IPS-20b (cell line): ENCODE measurements around the gene FRS3.

ENCODE experiments used
- H3K27ac ChIP-seq: one replicate; pipeline ENCODE4 v1.5.1; 2013; ENCODE audit warnings: low read length
- H3K27me3 ChIP-seq: 2 replicates; pipeline ENCODE4 v1.6.1; 2013; ENCODE audit warnings: mild to moderate bottlenecking, low read length, inconsistent platforms; ENCODE audit not compliant: insufficient read depth
- H3K36me3 ChIP-seq: 2 replicates; pipeline ENCODE4 v1.6.1; 2013; ENCODE audit warnings: low read depth, mild to moderate bottlenecking, inconsistent platforms, low read length, moderate library complexity; ENCODE audit not compliant: insufficient read depth
- H3K4me1 ChIP-seq: 2 replicates; pipeline ENCODE4 v1.6.1; 2013; ENCODE audit warnings: mild to moderate bottlenecking, control low read depth, inconsistent platforms, low read length, moderate library complexity; ENCODE audit not compliant: insufficient read depth
- H3K4me3 ChIP-seq: 2 replicates; pipeline ENCODE4 v1.5.1; 2013; ENCODE audit warnings: mild to moderate bottlenecking, low read length, inconsistent platforms
- H3K9ac ChIP-seq: 2 replicates; pipeline ENCODE4 v1.6.1; 2013; ENCODE audit warnings: low read depth, mild to moderate bottlenecking, inconsistent platforms, low read length, moderate library complexity
- H3K9me3 ChIP-seq: 2 replicates; pipeline ENCODE4 v1.6.1; 2013; ENCODE audit warnings: mild to moderate bottlenecking, low read depth, low read length, inconsistent platforms; ENCODE audit not compliant: insufficient read depth

The FRS3 gene

DNA sequence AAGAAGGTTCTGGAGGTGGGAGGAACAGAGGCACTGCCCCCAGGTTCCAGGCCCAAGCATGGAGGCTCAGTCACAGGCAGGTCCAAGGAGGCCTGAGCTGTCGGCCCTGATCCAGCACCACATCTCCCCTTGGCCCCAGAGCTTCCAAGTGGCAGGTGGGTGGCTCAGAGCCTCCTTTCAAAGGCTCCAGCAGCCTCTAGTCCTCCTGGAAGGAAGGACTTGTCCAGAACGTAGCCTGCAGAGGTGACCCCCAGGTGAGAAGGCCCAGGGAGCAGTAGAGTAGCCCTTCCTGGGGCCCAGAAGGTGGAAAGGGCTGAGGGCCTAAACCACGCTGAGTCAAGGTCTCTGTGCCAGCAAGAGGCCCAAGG, 52.0 kb downstream of the FRS3 start:
- no peaks in the 10 kb centered on the region for H3K9me3 ChIP-seq
- H3K27me3 ChIP-seq, result peaks cover 11% of the 10 kb centered on the region
- H3K36me3 ChIP-seq, result no peaks in the 10 kb centered on the region
- H3K4me1 ChIP-seq, result peaks cover 18% of the 10 kb centered on the region
- H3K4me3 ChIP-seq, result no peak overlapping the region
- no peak overlapping the region for H3K27ac ChIP-seq
- no peak overlapping the region for H3K9ac ChIP-seq

- peaks cover 4% of the 10 kb centered on the region; the same call in 1 of the 2 replicates for H3K27me3 ChIP-seq
- H3K27ac ChIP-seq, result no peak overlapping the region
- no peak overlapping the region for H3K4me3 ChIP-seq
- H3K36me3 ChIP-seq, result no peaks in the 10 kb centered on the region
- H3K9me3 ChIP-seq, result no peaks in the 10 kb centered on the region
- H3K9ac ChIP-seq, result no peak overlapping the region
- H3K4me1 ChIP-seq, result peaks cover 14% of the 10 kb centered on the region
Measured at GRCh38 chr6:41726876-41727275, 52.8 kb downstream of the FRS3 start.

GRCh38 chr6:41724586-41725501, 54.9 kb downstream of the FRS3 start:
- H3K9ac ChIP-seq, result no peak overlapping the region
- H3K4me3 ChIP-seq, result no peak overlapping the region
- peaks cover 5% of the 10 kb centered on the region for H3K4me1 ChIP-seq
- H3K27ac ChIP-seq, result no peak overlapping the region
- H3K36me3 ChIP-seq, result no peaks in the 10 kb centered on the region
- no peaks in the 10 kb centered on the region for H3K9me3 ChIP-seq
- no peaks in the 10 kb centered on the region for H3K27me3 ChIP-seq

GRCh38 chr6:41724228-41724580, 55.5 kb downstream of the FRS3 start:
- H3K27ac ChIP-seq, result no peak overlapping the region
- no peaks in the 10 kb centered on the region; the same call in 1 of the 2 replicates for H3K4me1 ChIP-seq

DNA sequence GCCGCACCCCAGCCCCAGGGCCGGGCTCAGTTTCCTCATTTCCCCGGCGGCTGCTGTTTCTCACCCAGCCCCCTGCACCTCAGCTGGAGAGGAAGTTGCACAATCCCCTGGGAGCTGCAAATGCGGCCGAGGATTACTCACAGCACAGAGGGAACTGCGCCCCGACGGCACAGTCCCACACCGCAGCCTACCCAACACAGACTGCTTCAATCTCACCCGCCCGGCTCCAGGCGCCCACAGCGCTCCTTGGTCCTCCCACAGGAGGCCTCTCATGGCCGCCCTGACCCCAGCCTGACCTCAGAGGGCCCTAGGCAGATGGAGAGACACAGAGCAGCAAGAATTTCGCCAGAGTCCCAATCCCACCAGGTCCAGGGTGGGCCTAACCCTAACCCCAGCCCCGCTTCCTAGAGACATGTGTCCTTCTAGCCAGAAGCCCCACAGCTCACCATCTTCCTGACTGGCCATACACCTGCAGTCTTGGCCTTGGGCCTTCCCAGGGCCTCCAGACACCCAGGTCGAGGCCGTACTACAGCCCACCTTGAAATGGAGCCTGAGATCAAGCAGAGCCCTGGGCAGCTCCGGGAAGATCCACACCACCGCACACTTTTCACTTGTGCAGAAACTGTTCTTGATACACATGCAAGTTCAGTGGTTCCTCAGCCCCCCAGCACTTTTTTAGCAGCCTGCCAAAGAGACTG, 56.0 kb downstream of the FRS3 start:
- no peaks in the 10 kb centered on the region; the same call in 1 of the 2 replicates for H3K4me1 ChIP-seq
- H3K9me3 ChIP-seq, result no peaks in the 10 kb centered on the region
- no peak overlapping the region for H3K9ac ChIP-seq
- no peak overlapping the region for H3K4me3 ChIP-seq
- H3K36me3 ChIP-seq, result no peaks in the 10 kb centered on the region
- no peak overlapping the region for H3K27ac ChIP-seq
- no peaks in the 10 kb centered on the region for H3K27me3 ChIP-seq

More at GRCh38 chr6:41724228-41724580, 55.5 kb downstream of the FRS3 start:
- Histone ChIP-seq H3K9ac (no peak overlapping the region), H3K36me3 (no peaks in the 10 kb centered on the region), H3K9me3 (no peaks in the 10 kb centered on the region), H3K27me3 (no peaks in the 10 kb centered on the region), H3K4me3 (no peak overlapping the region)

- Histone ChIP-seq H3K9ac (no peak overlapping the region), H3K9me3 (no peaks in the 10 kb centered on the region), H3K4me3 (no peak overlapping the region), H3K36me3 (no peaks in the 10 kb centered on the region), H3K27ac (no peak overlapping the region), H3K27me3 (no peaks in the 10 kb centered on the region), H3K4me1 (no peaks in the 10 kb centered on the region)
Measured at GRCh38 chr6:41722969-41723529, 56.7 kb downstream of the FRS3 start.

- Histone ChIP-seq H3K27me3 (no peaks in the 10 kb centered on the region), H3K9ac (no peak overlapping the region), H3K9me3 (no peaks in the 10 kb centered on the region), H3K4me3 (no peak overlapping the region), H3K4me1 (no peaks in the 10 kb centered on the region), H3K27ac (no peak overlapping the region), H3K36me3 (no peaks in the 10 kb centered on the region)
Measured at GRCh38 chr6:41721414-41721813, 58.3 kb downstream of the FRS3 start.

DNA sequence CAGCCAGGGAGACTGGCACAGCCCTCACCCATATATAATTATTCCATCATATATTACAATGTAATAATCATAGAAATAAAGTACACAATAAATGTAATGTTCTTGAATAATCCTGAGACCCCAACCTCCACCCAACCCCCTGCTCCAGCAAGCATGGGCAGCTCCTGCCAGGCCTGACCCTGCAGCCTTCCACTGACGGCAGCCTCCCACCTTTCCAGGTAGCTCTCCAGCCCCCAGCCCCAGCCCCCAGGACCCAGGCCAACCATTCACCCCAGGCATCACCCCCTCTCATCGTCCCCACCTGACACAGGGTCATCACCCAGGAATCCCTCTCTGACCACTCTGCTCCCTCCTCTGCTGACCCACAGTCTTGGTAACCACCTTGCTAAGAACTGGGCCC, 58.9 kb downstream of the FRS3 start:
- Histone ChIP-seq H3K9ac (no peak overlapping the region), H3K27me3 (no peaks in the 10 kb centered on the region), H3K4me3 (no peak overlapping the region), H3K27ac (no peak overlapping the region), H3K9me3 (no peaks in the 10 kb centered on the region), H3K36me3 (no peaks in the 10 kb centered on the region), H3K4me1 (no peaks in the 10 kb centered on the region)

- no peaks in the 10 kb centered on the region for H3K4me1 ChIP-seq
- no peak overlapping the region for H3K9ac ChIP-seq
- no peak overlapping the region for H3K4me3 ChIP-seq
Measured at GRCh38 chr6:41720262-41720620, 59.5 kb downstream of the FRS3 start.

More at GRCh38 chr6:41720262-41720620, 59.5 kb downstream of the FRS3 start:
- H3K27ac ChIP-seq, result no peak overlapping the region
- no peaks in the 10 kb centered on the region for H3K36me3 ChIP-seq
- H3K9me3 ChIP-seq, result no peaks in the 10 kb centered on the region
- H3K27me3 ChIP-seq, result no peaks in the 10 kb centered on the region
